ENCODE data around the gene SECTM1. TPM values are rescaled to one million over a fixed set of nuclear protein-coding genes. Genes with fewer than 3 reads are reported as not detected.

The SECTM1 gene
- total RNA-seq, 1 experiment from 2014 or later, result 61.7 TPM

DNA sequence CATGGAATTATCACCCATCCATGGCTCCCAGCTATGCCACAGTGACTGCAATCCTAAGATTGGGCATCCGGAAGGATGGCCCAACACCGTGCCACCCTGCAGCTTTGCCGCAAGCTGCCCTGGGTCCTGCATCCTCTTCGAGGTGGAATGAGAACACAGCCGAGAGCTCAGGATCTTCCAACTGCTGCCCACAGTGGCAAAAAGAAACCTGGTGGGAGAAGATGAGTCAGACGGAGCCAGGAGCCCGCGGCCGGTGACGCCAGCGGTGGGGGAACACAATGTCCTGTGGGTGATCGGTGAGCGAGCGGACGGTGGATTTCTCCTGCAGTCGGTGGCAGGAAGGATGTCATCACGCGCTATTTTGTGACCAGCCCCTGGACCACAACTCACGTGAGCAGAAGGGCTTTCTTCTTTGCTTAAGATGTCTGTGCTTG, 36.3 kb downstream of the SECTM1 start:
- no peaks in the 10 kb centered on the region for H3K9me2 ChIP-seq (replicated peaks; ENCODE audit: low read length)
- H3K4me3 ChIP-seq (ENCODE audit: low read length), result peak overlapping the region; percentile 69
- DNase-seq (peak; percentile 86), ATAC-seq (peak; percentile 18)
- no peaks in the 10 kb centered on the region for H3K36me3 ChIP-seq (ENCODE audit: low read depth, low read length)
- H3K27ac ChIP-seq (ENCODE audit: low read length), result peak overlapping the region; percentile 99
- peaks cover 5% of the 10 kb centered on the region for H3F3A ChIP-seq (ENCODE audit: low read length, unreplicated experiment)
- ChIA-PET CTCF (no interaction called here), POLR2A (ENCODE audit: unreplicated experiment) (interaction anchor here (0.5 to 0.9 kb wide), 2 partner anchors 8 to 18 kb away, joined by 3 read pairs; no protein-coding TSS in a partner anchor)
- no peaks in the 10 kb centered on the region for H3K9me3 ChIP-seq (ENCODE audit: low read length)
- intact Hi-C loops (cut with micrococcal nuclease), result loop anchor here (2.0 to 5.0 kb wide), 2 partner anchors 35 to 50 kb away; partner anchors contain the start of gene SECTM1
- H3K4me2 ChIP-seq (ENCODE audit: low read length), result peak overlapping the region; percentile 95
- no peaks in the 10 kb centered on the region for H4K20me1 ChIP-seq (ENCODE audit: low read length)
- BruUV-seq (replicated peaks), result TSS peak; percentile 64
- H2AFZ ChIP-seq (ENCODE audit: low read length), result no peak overlapping the region
- H3K9ac ChIP-seq (ENCODE audit: low read length), result peak overlapping the region; percentile 94
- peaks cover 54% of the 10 kb centered on the region for H3K4me1 ChIP-seq (ENCODE audit: insufficient read depth, low read length)
- H3K79me2 ChIP-seq (ENCODE audit: low read length), result peaks cover 3% of the 10 kb centered on the region; the same call in 1 of the 2 replicates
- H3K27me3 ChIP-seq (ENCODE audit: low read length), result no peaks in the 10 kb centered on the region
- TF ChIP-seq, protein P1, sequence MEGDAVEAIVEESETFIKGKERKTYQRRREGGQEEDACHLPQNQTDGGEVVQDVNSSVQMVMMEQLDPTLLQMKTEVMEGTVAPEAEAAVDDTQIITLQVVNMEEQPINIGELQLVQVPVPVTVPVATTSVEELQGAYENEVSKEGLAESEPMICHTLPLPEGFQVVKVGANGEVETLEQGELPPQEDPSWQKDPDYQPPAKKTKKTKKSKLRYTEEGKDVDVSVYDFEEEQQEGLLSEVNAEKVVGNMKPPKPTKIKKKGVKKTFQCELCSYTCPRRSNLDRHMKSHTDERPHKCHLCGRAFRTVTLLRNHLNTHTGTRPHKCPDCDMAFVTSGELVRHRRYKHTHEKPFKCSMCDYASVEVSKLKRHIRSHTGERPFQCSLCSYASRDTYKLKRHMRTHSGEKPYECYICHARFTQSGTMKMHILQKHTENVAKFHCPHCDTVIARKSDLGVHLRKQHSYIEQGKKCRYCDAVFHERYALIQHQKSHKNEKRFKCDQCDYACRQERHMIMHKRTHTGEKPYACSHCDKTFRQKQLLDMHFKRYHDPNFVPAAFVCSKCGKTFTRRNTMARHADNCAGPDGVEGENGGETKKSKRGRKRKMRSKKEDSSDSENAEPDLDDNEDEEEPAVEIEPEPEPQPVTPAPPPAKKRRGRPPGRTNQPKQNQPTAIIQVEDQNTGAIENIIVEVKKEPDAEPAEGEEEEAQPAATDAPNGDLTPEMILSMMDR (conservative IDR thresholded peaks at IDR 0.05; ENCODE audit: low read depth, low read length), result no peak

DNA sequence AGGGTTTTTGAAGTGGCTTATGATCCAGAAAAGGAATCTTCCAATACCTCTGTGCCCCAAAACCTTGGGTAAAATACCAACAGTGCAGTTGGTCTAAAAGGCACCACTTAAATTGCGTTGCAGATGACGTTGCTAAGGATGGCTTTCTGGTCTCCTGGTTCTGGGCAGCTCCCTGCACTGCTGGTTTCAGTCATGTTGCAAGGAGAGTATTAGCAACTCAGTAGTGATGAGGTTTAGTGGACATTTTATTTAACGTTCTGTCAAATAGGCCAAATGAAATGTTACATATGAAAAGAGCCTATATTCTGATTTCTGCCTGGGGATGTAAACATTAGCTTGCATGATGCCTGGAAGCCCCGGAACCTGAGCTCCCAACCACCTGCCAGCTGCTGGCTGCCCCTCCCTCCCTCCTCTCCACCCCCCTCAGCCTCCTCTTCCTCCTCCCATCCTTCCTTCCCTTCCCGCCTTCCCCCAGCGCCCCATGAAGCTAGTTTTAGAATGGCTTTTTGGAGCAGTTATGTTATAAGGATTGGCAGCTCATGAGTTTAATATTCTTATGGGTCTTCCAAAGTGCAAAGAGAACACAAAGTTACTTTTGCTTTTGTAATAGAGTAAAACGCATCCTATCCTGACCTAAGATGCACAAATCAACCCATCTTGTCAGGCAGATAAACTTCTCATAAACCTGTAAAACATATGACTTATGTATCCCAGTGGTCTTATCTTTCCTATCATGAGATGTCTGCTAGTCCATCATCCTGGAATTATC, 36.9 kb downstream of the SECTM1 start:
- BruUV-seq (replicated peaks), result no TSS peak
- DNase-seq, result peak; percentile 26
- no peaks in the 10 kb centered on the region for H3K36me3 ChIP-seq (ENCODE audit: low read depth, low read length)
- no peak overlapping the region for H2AFZ ChIP-seq (ENCODE audit: low read length)
- POLR2A ChIA-PET (ENCODE audit: unreplicated experiment), result interaction anchor here (0.5 to 0.9 kb wide), 3 partner anchors 8 to 265 kb away, joined by 3 to 5 read pairs (median 3); partner anchors contain the start of gene RAC3
- peak overlapping the region; percentile 94 for H3K9ac ChIP-seq (ENCODE audit: low read length)
- peaks cover 8% of the 10 kb centered on the region for H3K79me2 ChIP-seq (ENCODE audit: low read length)
- no peaks in the 10 kb centered on the region for H3K9me3 ChIP-seq (ENCODE audit: low read length)
- peaks cover 5% of the 10 kb centered on the region for H3F3A ChIP-seq (ENCODE audit: low read length, unreplicated experiment)
- peak overlapping the region; percentile 99 for H3K27ac ChIP-seq (ENCODE audit: low read length)
- peak overlapping the region; percentile 69 for H3K4me3 ChIP-seq (ENCODE audit: low read length)
- no peaks in the 10 kb centered on the region for H3K9me2 ChIP-seq (replicated peaks; ENCODE audit: low read length)
- CTCF ChIA-PET, result interaction anchor here (0.6 kb wide), 1 partner anchor 274 kb away, joined by 4 read pairs; the partner anchor contains the start of gene CENPX
- H3K27me3 ChIP-seq (ENCODE audit: low read length), result no peaks in the 10 kb centered on the region
- peaks cover 54% of the 10 kb centered on the region for H3K4me1 ChIP-seq (ENCODE audit: insufficient read depth, low read length)
- intact Hi-C loops (cut with micrococcal nuclease), result loop anchor here (2.0 to 5.0 kb wide), 2 partner anchors 36 to 50 kb away; partner anchors contain the start of gene SECTM1
- H3K4me2 ChIP-seq (ENCODE audit: low read length), result peak overlapping the region; percentile 95
- no peaks in the 10 kb centered on the region for H4K20me1 ChIP-seq (ENCODE audit: low read length)
- TF ChIP-seq EZH2phosphoT487 (IDR thresholded peaks at IDR 0.05; ENCODE audit: borderline replicate concordance, low read length) (no peak), EZH2 (IDR thresholded peaks at IDR 0.05; ENCODE audit: low read length, unreplicated experiment) (no peak)
- TF ChIP-seq, protein P1 (conservative IDR thresholded peaks at IDR 0.05; ENCODE audit: low read depth, low read length), result no peak
- ATAC-seq, result no peak

DNA sequence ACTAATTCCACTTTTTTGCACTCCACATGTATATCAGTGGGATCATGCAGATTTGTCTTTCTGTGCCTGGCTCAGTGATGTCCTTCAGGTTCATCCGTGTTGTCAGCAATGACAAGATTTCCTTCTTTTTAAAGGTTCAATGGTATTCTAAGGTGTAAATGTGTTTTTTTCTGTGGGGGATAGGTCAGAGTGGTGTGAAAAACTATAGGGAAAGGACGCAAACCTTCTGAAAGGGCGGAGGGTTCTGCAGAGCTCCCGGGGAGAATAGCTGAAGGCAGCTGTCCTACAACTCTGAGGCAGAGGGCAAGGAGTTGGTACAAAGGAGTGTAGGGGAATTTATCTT, 38.1 kb downstream of the SECTM1 start:
- Histone ChIP-seq H3K4me3 (ENCODE audit: low read length) (no peak overlapping the region), H3K4me2 (ENCODE audit: low read length) (no peak overlapping the region), H3K9ac (ENCODE audit: low read length) (no peak overlapping the region), H3K27ac (ENCODE audit: low read length) (no peak overlapping the region), H3K9me2 (replicated peaks; ENCODE audit: low read length) (no peaks in the 10 kb centered on the region), H3K4me1 (ENCODE audit: insufficient read depth, low read length) (peaks cover 54% of the 10 kb centered on the region), H2AFZ (ENCODE audit: low read length) (no peak overlapping the region), H3K9me3 (ENCODE audit: low read length) (no peaks in the 10 kb centered on the region), H3F3A (ENCODE audit: low read length, unreplicated experiment) (peaks cover 5% of the 10 kb centered on the region), H3K79me2 (ENCODE audit: low read length) (peaks cover 8% of the 10 kb centered on the region), H4K20me1 (ENCODE audit: low read length) (no peaks in the 10 kb centered on the region), H3K36me3 (ENCODE audit: low read depth, low read length) (no peaks in the 10 kb centered on the region), H3K27me3 (ENCODE audit: low read length) (no peaks in the 10 kb centered on the region)
- DNase-seq (no peak), ATAC-seq (no peak)
- BruUV-seq (replicated peaks), result no TSS peak
- ChIA-PET CTCF (no interaction called here), POLR2A (ENCODE audit: unreplicated experiment) (no interaction called here)
- TF ChIP-seq, protein P1 (conservative IDR thresholded peaks at IDR 0.05; ENCODE audit: low read depth, low read length), result no peak
- TF ChIP-seq EZH2 (IDR thresholded peaks at IDR 0.05; ENCODE audit: low read length, unreplicated experiment) (no peak), EZH2phosphoT487 (IDR thresholded peaks at IDR 0.05; ENCODE audit: borderline replicate concordance, low read length) (no peak)
- intact Hi-C loops (cut with micrococcal nuclease), result loop anchor here (5.0 kb wide), 1 partner anchor 37 kb away; the partner anchor contains the start of gene SECTM1

Data from PC-3 (cell line).